Muscle layer of colon (tissue), 2 donors: ENCODE data around the gene NPDC1.

Source experiments
- H3K27ac ChIP-seq: one replicate; pipeline ENCODE4 v1.7.0; 2013; ENCODE audit warnings: low read depth, mild to moderate bottlenecking, low read length, moderate library complexity
- H3K27me3 ChIP-seq, 2 donors: one replicate each; pipeline ENCODE4 v1.7.0; 2013; ENCODE audit warnings: low read length in 2 of 2, mild to moderate bottlenecking in 2 of 2; ENCODE audit not compliant: insufficient read depth in 2 of 2, control insufficient read depth in 1 of 2
- H3K36me3 ChIP-seq: one replicate; pipeline ENCODE4 v1.7.0; 2013; ENCODE audit warnings: mild to moderate bottlenecking, low read length; ENCODE audit not compliant: insufficient read depth
- H3K4me1 ChIP-seq: one replicate; pipeline ENCODE4 v1.7.0; 2013; ENCODE audit warnings: mild to moderate bottlenecking, low read length; ENCODE audit not compliant: insufficient read depth
- H3K4me3 ChIP-seq, 2 donors: one replicate each; pipeline ENCODE4 v1.7.0; 2013; ENCODE audit warnings: low read length in 2 of 2, low read depth in 1 of 2, mild to moderate bottlenecking in 1 of 2, moderate library complexity in 1 of 2
- H3K9ac ChIP-seq: one replicate; pipeline ENCODE4 v1.7.0; 2013; ENCODE audit warnings: low read length
- H3K9me3 ChIP-seq: one replicate; pipeline ENCODE4 v1.7.0; 2013; ENCODE audit warnings: mild to moderate bottlenecking, low read length
- donor health status: abdominal sarcoma.
- donor health status: Adenocarcinoma of cecum.

NPDC1 gene

GRCh38 chr9:137070906-137071275 is 24.9 kb upstream of the NPDC1 start:
- Histone ChIP-seq H3K27me3 (peaks cover 12 to 26% of the 10 kb centered on the region in 2 donors), H3K9ac (no peak overlapping the region), H3K4me3 (no peak overlapping the region), H3K36me3 (no peaks in the 10 kb centered on the region), H3K27ac (no peak overlapping the region), H3K4me1 (no peaks in the 10 kb centered on the region), H3K9me3 (no peaks in the 10 kb centered on the region)

GRCh38 chr9:137070201-137070905 is 24.4 kb upstream of the NPDC1 start, which contains the start of gene SAPCD2:
TSS of gene SAPCD2 (minus strand) at chr9:137070557. CDS start at chr9:137070460, 97 bp downstream.
- no peaks in the 10 kb centered on the region for H3K4me1 ChIP-seq
- no peaks in the 10 kb centered on the region for H3K9me3 ChIP-seq
- no peak within 1 kb of the TSS for H3K4me3 ChIP-seq
- H3K9ac ChIP-seq, result no peak within 1 kb of the TSS
- peaks cover 12 to 27% of the 10 kb centered on the region in 2 donors for H3K27me3 ChIP-seq
- H3K36me3 ChIP-seq, result no peaks in the 10 kb centered on the region
- H3K27ac ChIP-seq, result no peak within 1 kb of the TSS

- no peaks in the 10 kb centered on the region for H3K4me1 ChIP-seq
- no peaks in the 10 kb centered on the region for H3K9me3 ChIP-seq
- H3K9ac ChIP-seq, result no peak overlapping the region
- peaks cover 12 to 30% of the 10 kb centered on the region in 2 donors for H3K27me3 ChIP-seq
- no peak overlapping the region for H3K4me3 ChIP-seq
- no peaks in the 10 kb centered on the region for H3K36me3 ChIP-seq
- H3K27ac ChIP-seq, result no peak overlapping the region
Observed at GRCh38 chr9:137069508-137070091, 23.6 kb upstream of the NPDC1 start.

- peaks cover 12 to 35% of the 10 kb centered on the region in 2 donors for H3K27me3 ChIP-seq
- no peak overlapping the region for H3K9ac ChIP-seq
- H3K36me3 ChIP-seq, result no peaks in the 10 kb centered on the region
- H3K27ac ChIP-seq, result no peak overlapping the region
- no peaks in the 10 kb centered on the region for H3K4me1 ChIP-seq
- H3K9me3 ChIP-seq, result no peaks in the 10 kb centered on the region
- H3K4me3 ChIP-seq, result no peak overlapping the region
Observed at GRCh38 chr9:137068539-137069507, 22.8 kb upstream of the NPDC1 start.

- Histone ChIP-seq H3K4me3 (no peak overlapping the region), H3K27ac (no peak overlapping the region), H3K9ac (no peak overlapping the region), H3K27me3 (peaks cover 12 to 35% of the 10 kb centered on the region in 2 donors), H3K4me1 (no peaks in the 10 kb centered on the region), H3K36me3 (no peaks in the 10 kb centered on the region), H3K9me3 (no peaks in the 10 kb centered on the region)
Observed at GRCh38 chr9:137067860-137068538, 22.0 kb upstream of the NPDC1 start.

GRCh38 chr9:137066096-137066861 is 20.3 kb upstream of the NPDC1 start:
- Histone ChIP-seq H3K4me1 (no peaks in the 10 kb centered on the region), H3K27ac (no peak overlapping the region), H3K36me3 (no peaks in the 10 kb centered on the region), H3K27me3 (peaks cover 12 to 35% of the 10 kb centered on the region in 2 donors), H3K9me3 (no peaks in the 10 kb centered on the region), H3K4me3 (no peak overlapping the region), H3K9ac (no peak overlapping the region)

GRCh38 chr9:137065336-137065967 is 19.5 kb upstream of the NPDC1 start:
- no peaks in the 10 kb centered on the region for H3K9me3 ChIP-seq
- no peaks in the 10 kb centered on the region for H3K36me3 ChIP-seq
- H3K4me1 ChIP-seq, result no peaks in the 10 kb centered on the region
- H3K27ac ChIP-seq, result no peak overlapping the region
- H3K4me3 ChIP-seq, result no peak overlapping the region
- H3K27me3 ChIP-seq, result peaks cover 12 to 35% of the 10 kb centered on the region in 2 donors
- no peak overlapping the region for H3K9ac ChIP-seq

GRCh38 chr9:137064880-137065164 is 18.8 kb upstream of the NPDC1 start:
- H3K9me3 ChIP-seq, result no peaks in the 10 kb centered on the region
- H3K27me3 ChIP-seq, result peaks cover 12 to 35% of the 10 kb centered on the region in 2 donors
- H3K27ac ChIP-seq, result no peak overlapping the region
- no peaks in the 10 kb centered on the region for H3K36me3 ChIP-seq
- no peak overlapping the region for H3K4me3 ChIP-seq
- H3K4me1 ChIP-seq, result no peaks in the 10 kb centered on the region
- no peak overlapping the region for H3K9ac ChIP-seq

GRCh38 chr9:137064027-137064879 is 18.3 kb upstream of the NPDC1 start:
- no peak overlapping the region for H3K9ac ChIP-seq
- H3K27me3 ChIP-seq, result peaks cover 8 to 29% of the 10 kb centered on the region in 2 donors
- H3K4me3 ChIP-seq, result no peak overlapping the region
- no peaks in the 10 kb centered on the region for H3K36me3 ChIP-seq
- no peaks in the 10 kb centered on the region for H3K9me3 ChIP-seq
- H3K4me1 ChIP-seq, result no peaks in the 10 kb centered on the region
- no peak overlapping the region for H3K27ac ChIP-seq
